Endothelial cell of umbilical vein (primary cell): ENCODE results near the gene OLIG3. TPM values are rescaled to one million over a fixed set of nuclear protein-coding genes. Genes with fewer than 3 reads are reported as not detected.

Source experiments
- BruUV-seq: library from RNA; stranded (reverse); fragments of 400-500 nt; replicated peaks from 2 replicates; lab custom pipeline; 2021; lab: Mats Ljungman, UMichigan
- CTCF ChIA-PET: fragments of 300-600, 350-600 bp; sonication (Branson Sonifier 250); formaldehyde crosslinking; loops from one replicate; lab custom pipeline; 2021; ENCODE audit warnings: antibody characterized with exemption, inconsistent platforms; lab: Charles Lee
- POLR2A ChIA-PET: fragments of 300-600, 350-600 bp; sonication (Branson Sonifier 250); formaldehyde crosslinking; loops from one replicate; lab custom pipeline; 2021; ENCODE audit warnings: antibody characterized with exemption, inconsistent platforms; lab: Charles Lee
- DNase-seq: peaks from one replicate; pipeline ENCODE4 v3.0.0-alpha.2; 2011; ENCODE audit warnings: low read depth, low spot score
- FAIRE-seq: peaks from 2 replicates; lab custom pipeline; 2011; peaks lifted over from hg19 to GRCh38; lab: Jason Lieb, UNC
- H2AFZ ChIP-seq: 2 replicates; pipeline ENCODE4 v1.6.0; 2012; ENCODE audit warnings: low read depth, low read length, control low read depth, inconsistent platforms
- H3K27ac ChIP-seq: 2 replicates; pipeline ENCODE4 v1.5.1; 2011; ENCODE audit warnings: low read depth, mild to moderate bottlenecking, control low read depth, low read length, moderate library complexity; ENCODE audit not compliant: insufficient read depth
- H3K27me3 ChIP-seq, 2 experiments: 2 replicates each; pipeline versions ENCODE4 v1.6.0 to v1.6.1; 2011; ENCODE audit warnings: low read length in 2 of 2, mixed read lengths in 1 of 2; ENCODE audit not compliant: control insufficient read depth in 2 of 2, insufficient read depth in 2 of 2
- H3K36me3 ChIP-seq, 2 experiments: 2 replicates in 1 of 2; 3 replicates in 1 of 2; pipeline ENCODE4 v1.5.1; 2011; ENCODE audit warnings: low read length in 2 of 2, mild to moderate bottlenecking in 1 of 2, moderate library complexity in 1 of 2; ENCODE audit not compliant: control insufficient read depth in 2 of 2, insufficient read depth in 2 of 2; ENCODE audit errors: extremely low read depth in 1 of 2
- H3K4me1 ChIP-seq: 3 replicates; pipeline ENCODE4 v1.5.1; 2011; ENCODE audit warnings: mild to moderate bottlenecking, low read length; ENCODE audit not compliant: control insufficient read depth, insufficient read depth; ENCODE audit errors: extremely low read depth
- H3K4me2 ChIP-seq: 2 replicates; pipeline ENCODE4 v1.6.1; 2011; ENCODE audit warnings: low read length, control low read depth, mixed read lengths; ENCODE audit not compliant: insufficient read depth
- H3K4me3 ChIP-seq, 3 experiments: fragments of 200-600 bp in 1 of 3; sonication (generic), shearing (Covaris generic) in 1 of 3; replicated peaks in 1 of 3; 2 replicates each; pipeline ENCODE4 v1.5.1; 2011 to 2016; ENCODE audit warnings: control low read depth in 3 of 3, low read length in 3 of 3, mild to moderate bottlenecking in 2 of 3, inconsistent platforms in 1 of 3, low read depth in 1 of 3, moderate library complexity in 1 of 3; ENCODE audit not compliant: insufficient read depth in 1 of 3
- H3K79me2 ChIP-seq: 2 replicates; pipeline ENCODE4 v1.6.0; 2012; ENCODE audit warnings: low read length, inconsistent platforms; ENCODE audit not compliant: control insufficient read depth, insufficient read depth
- H3K9ac ChIP-seq: replicated peaks from 2 replicates; pipeline ENCODE3; 2011; ENCODE audit warnings: low read length, control low read depth; ENCODE audit not compliant: insufficient read depth; ENCODE audit errors: extremely low read depth
- H3K9me1 ChIP-seq: replicated peaks from 3 replicates; pipeline ENCODE4 v1.6.0; 2011; ENCODE audit warnings: mild to moderate bottlenecking, low read length; ENCODE audit not compliant: control insufficient read depth, insufficient read depth; ENCODE audit errors: extremely low read depth
- H3K9me3 ChIP-seq: replicated peaks from 2 replicates; pipeline ENCODE4 v1.5.1; 2012; ENCODE audit warnings: low read length, inconsistent platforms; ENCODE audit not compliant: control insufficient read depth, insufficient read depth
- H4K20me1 ChIP-seq: replicated peaks from 2 replicates; pipeline ENCODE3; 2011; ENCODE audit warnings: mild to moderate bottlenecking, low read length; ENCODE audit not compliant: control insufficient read depth, insufficient read depth; ENCODE audit errors: extremely low read depth
- CTCF ChIP-seq, 2 donors: IDR thresholded peaks; 1 replicate in 1 of 2; 2 replicates in 1 of 2; pipeline ENCODE4 v1.5.1; 2011; ENCODE audit warnings: low read length in 2 of 2, mild to moderate bottlenecking in 2 of 2, moderate library complexity in 2 of 2, control low read depth in 1 of 2, inconsistent platforms in 1 of 2, low read depth in 1 of 2; ENCODE audit not compliant: insufficient read depth in 1 of 2; ENCODE audit errors: extremely low read depth in 1 of 2
- EZH2 ChIP-seq: IDR thresholded peaks from 2 replicates; pipeline ENCODE4 v1.6.1; 2012; ENCODE audit warnings: borderline replicate concordance, low read depth, mild to moderate bottlenecking, moderate library complexity, low read length, inconsistent platforms; ENCODE audit not compliant: severe bottlenecking
- FOS ChIP-seq: IDR thresholded peaks from 2 replicates; pipeline ENCODE4 v1.6.1; 2011; ENCODE audit warnings: mild to moderate bottlenecking, low read length, moderate library complexity, borderline replicate concordance; ENCODE audit not compliant: insufficient read depth
- GATA2 ChIP-seq: IDR thresholded peaks from 2 replicates; pipeline ENCODE4 v1.7.0; 2011; ENCODE audit warnings: low read depth, mild to moderate bottlenecking, moderate library complexity, mixed read lengths, low read length; ENCODE audit not compliant: insufficient read length, insufficient read depth
- JUN ChIP-seq: IDR thresholded peaks from 2 replicates; pipeline ENCODE4 v1.6.1; 2011; ENCODE audit warnings: borderline replicate concordance, low read depth; ENCODE audit not compliant: insufficient read length, insufficient read depth
- MAX ChIP-seq: IDR thresholded peaks from 2 replicates; pipeline ENCODE4 v1.6.1; 2011; ENCODE audit not compliant: insufficient read depth, insufficient read length
- MYC ChIP-seq: IDR thresholded peaks from one replicate; pipeline ENCODE4 v1.6.1; 2011; ENCODE audit warnings: mild to moderate bottlenecking, low read depth, low read length
- POLR2A ChIP-seq: IDR thresholded peaks from 2 replicates; pipeline ENCODE4 v1.6.1; 2012; ENCODE audit warnings: low read depth, mild to moderate bottlenecking, control low read depth, low read length
- POLR2AphosphoS5 ChIP-seq: IDR thresholded peaks from 2 replicates; pipeline ENCODE4 v1.6.1; 2012; ENCODE audit warnings: low read depth, mild to moderate bottlenecking, control low read depth, low read length, moderate library complexity; ENCODE audit not compliant: insufficient read depth
- dilution Hi-C: fragments of 300-500 bp; cut with MboI; formaldehyde crosslinking; loops from one replicate; pipeline ENCODE4 v1.15.0; 2019; ENCODE audit warnings: low sequenced_read_pairs; ENCODE audit not compliant: extremely low pct_ligation_motif_present
- intact Hi-C: fragments of 100-400 bp; cut with micrococcal nuclease; formaldehyde crosslinking; loops from one replicate; pipeline ENCODE4 v1.10.0; 2022
- polyA plus RNA-seq, 4 experiments: library from polyadenylated mRNA; depleted of rRNA in 3 of 4; stranded (reverse) in 3 of 4; unstranded in 1 of 4; fragments of >200 nt; gene quantifications; 2 replicates each; pipeline versions ENCODE4 v1.2.1 to v1.2.3, GENCODE V29; 2011 to 2012; ENCODE audit warnings: missing spikeins in 1 of 4
- total RNA-seq: library from RNA; stranded (reverse); gene quantifications from 2 replicates; pipeline ENCODE4 v1.2.3, GENCODE V29; 2021

Gene OLIG3
- total and polyA plus RNA-seq, 2 donors (not counting 3 experiments of a cell fraction or from before 2014, with no cell fraction given), result not detected

- H3K27me3 ChIP-seq, result peaks cover 76 to 84% of the 10 kb centered on the region in 2 experiments
- no peak overlapping the region for H2AFZ ChIP-seq
- no peak overlapping the region for H3K9ac ChIP-seq
- H3K4me3 ChIP-seq, result no peak overlapping the region
- H3K36me3 ChIP-seq, result no peaks in the 10 kb centered on the region
- DNase-seq (no peak), FAIRE-seq (no peak)
- no peaks in the 10 kb centered on the region for H3K9me3 ChIP-seq
- no peaks in the 10 kb centered on the region for H4K20me1 ChIP-seq
- BruUV-seq, result no TSS peak
- POLR2A ChIA-PET, result no interaction called here
- no peak overlapping the region for H3K27ac ChIP-seq
- intact Hi-C loops (no loop called here), dilution Hi-C loops (no loop called here)
- no peaks in the 10 kb centered on the region for H3K9me1 ChIP-seq
- H3K4me1 ChIP-seq, result no peaks in the 10 kb centered on the region
- CTCF ChIA-PET, result no interaction called here
- H3K4me2 ChIP-seq, result no peak overlapping the region
- peak; percentile 87 for TF ChIP-seq EZH2
- TF ChIP-seq CTCF (IDR thresholded peaks at IDR 0.05; ENCODE audit: extremely low read depth in 1 of 2, insufficient read depth in 1 of 2, low read depth in 1 of 2, low read length in 2 of 2), result no peak
- no peaks in the 10 kb centered on the region for H3K79me2 ChIP-seq
Observed at GRCh38 chr6:137488150-137489045, 5.8 kb downstream of the OLIG3 start.

GRCh38 chr6:137487869-137488149 is 6.4 kb downstream of the OLIG3 start:
- no peaks in the 10 kb centered on the region for H4K20me1 ChIP-seq
- no peak overlapping the region for H3K9ac ChIP-seq
- no peak for FAIRE-seq
- H3K4me3 ChIP-seq, result no peak overlapping the region
- dilution Hi-C loops (no loop called here), intact Hi-C loops (no loop called here)
- no peaks in the 10 kb centered on the region for H3K36me3 ChIP-seq
- no peaks in the 10 kb centered on the region for H3K9me3 ChIP-seq
- DNase-seq, result no peak
- POLR2A ChIA-PET, result no interaction called here
- H3K27me3 ChIP-seq, result peaks cover 72 to 78% of the 10 kb centered on the region in 2 experiments
- no peaks in the 10 kb centered on the region for H3K9me1 ChIP-seq
- no TSS peak for BruUV-seq
- no peak overlapping the region for H3K27ac ChIP-seq
- CTCF ChIA-PET, result no interaction called here
- H3K4me1 ChIP-seq, result no peaks in the 10 kb centered on the region
- no peak overlapping the region for H2AFZ ChIP-seq
- no peak overlapping the region for H3K4me2 ChIP-seq
- TF ChIP-seq GATA2, result no peak
- TF ChIP-seq CTCF (IDR thresholded peaks at IDR 0.05; ENCODE audit: extremely low read depth in 1 of 2, insufficient read depth in 1 of 2, low read depth in 1 of 2, low read length in 2 of 2), result no peak
- TF ChIP-seq MYC, result no peak
- no peak for TF ChIP-seq POLR2AphosphoS5
- no peak for TF ChIP-seq JUN
- TF ChIP-seq MAX, result no peak
- TF ChIP-seq FOS, result no peak
- no peak for TF ChIP-seq EZH2
- TF ChIP-seq POLR2A, result no peak
- H3K79me2 ChIP-seq, result no peaks in the 10 kb centered on the region
